Activated naive CD8-positive, alpha-beta T cell treated with anti-CD3 and anti-CD28 coated beads for 36 hours (primary cell): ENCODE data around the gene MAGOH. TPM values are rescaled to one million over a fixed set of nuclear protein-coding genes. Genes with fewer than 3 reads are reported as not detected.
"Not testable (repeated sequence)": the region's sequence is repeated elsewhere in the genome, so short reads cannot be mapped to it uniquely, and the experiment has no call there.

ENCODE experiments used
- DNase-seq: peaks from one replicate; pipeline ENCODE4 v3.0.0; 2021
- H3K27ac Mint-ChIP-seq: one replicate; pipeline ENCODE4 v1.8.0; 2022; ENCODE audit warnings: mild to moderate bottlenecking, moderate library complexity, mixed read lengths
- H3K27me3 Mint-ChIP-seq: one replicate; pipeline ENCODE4 v1.8.0; 2022; ENCODE audit warnings: mild to moderate bottlenecking, mixed read lengths
- H3K36me3 Mint-ChIP-seq: one replicate; pipeline ENCODE4 v1.8.0; 2021; ENCODE audit warnings: mild to moderate bottlenecking, mixed read lengths
- H3K4me1 Mint-ChIP-seq: one replicate; pipeline ENCODE4 v1.8.0; 2021; ENCODE audit warnings: mixed read lengths
- H3K4me3 Mint-ChIP-seq: one replicate; pipeline ENCODE4 v1.8.0; 2022; ENCODE audit warnings: mild to moderate bottlenecking, moderate library complexity, mixed read lengths
- H3K9me3 Mint-ChIP-seq: one replicate; pipeline ENCODE4 v1.8.0; 2022; ENCODE audit warnings: mixed read lengths
- total RNA-seq, 2 experiments: library from RNA; stranded (reverse); gene quantifications; one replicate each; pipeline ENCODE4 v1.2.3, GENCODE V29; 2021

Gene MAGOH
- total RNA-seq, 2 experiments from 2014 or later, result 114 to 118 TPM

GRCh38 chr1:53195246-53196016 is 42.9 kb downstream of the MAGOH start:
- H3K4me1 Mint-ChIP-seq, result peaks cover 20% of the 10 kb centered on the region
- no peaks in the 10 kb centered on the region for H3K27me3 Mint-ChIP-seq
- peaks cover 13% of the 10 kb centered on the region for H3K36me3 Mint-ChIP-seq
- no peak overlapping the region for H3K27ac Mint-ChIP-seq
- no peak for DNase-seq
- H3K4me3 Mint-ChIP-seq, result no peak overlapping the region
- no peaks in the 10 kb centered on the region for H3K9me3 Mint-ChIP-seq

DNA sequence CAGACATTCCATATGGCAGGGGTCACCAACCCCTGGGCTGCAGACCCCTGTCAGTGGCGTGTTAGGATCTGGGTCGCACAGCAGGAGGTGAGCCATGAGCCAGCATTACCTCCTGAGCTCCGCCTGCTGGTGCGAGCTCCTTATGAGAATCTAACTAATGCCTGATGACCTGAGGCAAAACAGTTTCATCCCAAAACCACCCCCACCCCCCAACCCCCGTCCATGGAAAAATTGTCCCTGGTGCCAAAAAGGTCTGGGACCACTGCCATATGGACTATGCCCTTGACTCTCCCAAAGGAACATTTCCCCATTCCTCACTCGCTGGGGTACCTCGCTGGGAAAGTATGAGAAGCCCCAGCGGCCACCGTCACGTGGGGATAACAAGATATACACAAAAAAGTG is 48.1 kb downstream of the MAGOH start:
- Mint-ChIP-seq H3K27ac (no peak overlapping the region), H3K9me3 (no peaks in the 10 kb centered on the region), H3K27me3 (no peaks in the 10 kb centered on the region), H3K4me1 (no peaks in the 10 kb centered on the region), H3K36me3 (no peaks in the 10 kb centered on the region), H3K4me3 (no peak overlapping the region)
- no peak for DNase-seq

DNA sequence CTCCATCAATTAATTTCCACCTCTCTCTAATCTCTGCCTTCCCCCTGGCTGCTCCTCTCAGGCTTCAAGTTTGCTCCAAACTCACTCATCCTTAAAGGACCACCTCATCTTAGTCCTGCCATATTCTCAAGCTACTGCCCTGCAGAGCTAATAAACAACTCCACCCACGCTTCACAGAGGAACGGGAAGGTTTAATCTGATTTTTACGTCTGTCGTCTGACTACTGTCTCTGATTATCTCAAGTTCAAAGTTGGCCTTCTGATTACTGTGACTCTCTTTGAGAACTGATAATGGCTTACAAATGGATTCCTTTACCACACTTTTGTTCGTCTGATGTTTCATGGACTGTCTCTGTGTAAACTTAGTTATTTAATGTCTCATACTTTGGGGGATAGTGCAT is 49.3 kb downstream of the MAGOH start:
- no peaks in the 10 kb centered on the region for H3K9me3 Mint-ChIP-seq
- H3K4me1 Mint-ChIP-seq, result no peaks in the 10 kb centered on the region
- no peak overlapping the region for H3K4me3 Mint-ChIP-seq
- no peak for DNase-seq
- H3K27ac Mint-ChIP-seq, result no peak overlapping the region
- H3K36me3 Mint-ChIP-seq, result no peaks in the 10 kb centered on the region
- H3K27me3 Mint-ChIP-seq, result no peaks in the 10 kb centered on the region

DNA sequence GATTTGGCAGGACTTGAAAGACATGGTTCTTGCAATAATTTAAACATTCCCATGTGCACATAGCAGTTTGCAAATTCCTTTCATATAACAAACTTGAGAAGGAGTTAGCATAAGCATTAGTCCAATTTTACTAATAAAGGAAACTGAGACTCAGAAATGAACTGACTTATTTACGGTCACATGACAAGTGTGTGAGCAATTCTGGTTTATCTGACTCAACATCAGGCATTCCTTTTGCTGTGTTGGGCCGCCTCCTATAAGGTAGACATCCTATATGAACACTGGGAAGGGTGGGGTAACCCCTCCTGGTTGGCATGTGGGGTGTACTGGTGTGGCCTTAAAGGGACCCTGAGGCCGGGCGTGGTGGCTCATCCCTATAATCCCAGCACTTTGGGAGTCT is 50.2 kb downstream of the MAGOH start:
- no peaks in the 10 kb centered on the region for H3K27me3 Mint-ChIP-seq
- no peaks in the 10 kb centered on the region for H3K9me3 Mint-ChIP-seq
- H3K36me3 Mint-ChIP-seq, result no peaks in the 10 kb centered on the region
- no peak for DNase-seq
- H3K27ac Mint-ChIP-seq, result no peak overlapping the region
- no peak overlapping the region for H3K4me3 Mint-ChIP-seq
- no peaks in the 10 kb centered on the region for H3K4me1 Mint-ChIP-seq

DNA sequence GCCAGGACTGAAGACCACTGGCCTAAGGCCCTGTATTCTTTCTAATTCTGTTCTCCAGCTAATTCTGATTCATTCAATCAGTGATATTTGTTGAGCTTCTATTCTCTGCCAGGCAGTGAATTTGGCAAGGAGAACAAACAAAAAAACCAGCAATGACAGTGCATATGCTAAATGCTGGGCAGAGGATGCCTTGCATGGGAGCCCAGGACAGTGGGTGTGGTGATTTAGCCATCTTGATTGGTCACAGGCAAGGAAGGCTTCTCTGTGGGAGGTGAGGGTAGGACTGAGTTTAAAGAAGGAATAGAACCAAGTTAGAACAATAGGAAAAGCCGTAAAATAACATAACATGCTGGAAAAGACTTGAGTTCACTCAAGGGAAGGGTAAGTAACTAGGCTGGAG is 50.9 kb downstream of the MAGOH start:
- no peak for DNase-seq
- H3K4me3 Mint-ChIP-seq, result no peak overlapping the region
- no peak overlapping the region for H3K27ac Mint-ChIP-seq
- no peaks in the 10 kb centered on the region for H3K36me3 Mint-ChIP-seq
- H3K4me1 Mint-ChIP-seq, result no peaks in the 10 kb centered on the region
- H3K27me3 Mint-ChIP-seq, result no peaks in the 10 kb centered on the region
- H3K9me3 Mint-ChIP-seq, result no peaks in the 10 kb centered on the region

DNA sequence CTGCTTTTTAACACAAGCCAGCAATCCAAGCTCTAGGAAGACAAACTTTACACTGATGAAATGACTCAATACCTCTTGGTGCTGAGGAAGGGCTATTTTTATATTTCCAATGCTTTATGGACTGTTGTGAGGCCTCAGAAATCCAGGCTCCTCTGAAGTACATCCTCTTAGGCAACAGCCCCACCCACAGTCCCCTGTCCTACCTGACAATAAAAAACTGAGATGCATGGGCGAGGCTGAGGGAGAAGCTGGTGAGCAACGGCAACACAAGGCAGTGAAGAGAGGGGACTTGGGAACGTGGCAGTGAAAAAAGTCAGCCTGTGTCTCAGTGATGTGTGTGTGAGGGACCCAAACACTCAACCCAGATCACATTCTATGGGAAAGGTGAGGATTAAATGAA is 51.8 kb downstream of the MAGOH start:
- no peak overlapping the region for H3K4me3 Mint-ChIP-seq
- no peaks in the 10 kb centered on the region for H3K27me3 Mint-ChIP-seq
- no peak overlapping the region for H3K27ac Mint-ChIP-seq
- no peaks in the 10 kb centered on the region for H3K4me1 Mint-ChIP-seq
- no peaks in the 10 kb centered on the region for H3K9me3 Mint-ChIP-seq
- no peaks in the 10 kb centered on the region for H3K36me3 Mint-ChIP-seq
- no peak for DNase-seq

DNA sequence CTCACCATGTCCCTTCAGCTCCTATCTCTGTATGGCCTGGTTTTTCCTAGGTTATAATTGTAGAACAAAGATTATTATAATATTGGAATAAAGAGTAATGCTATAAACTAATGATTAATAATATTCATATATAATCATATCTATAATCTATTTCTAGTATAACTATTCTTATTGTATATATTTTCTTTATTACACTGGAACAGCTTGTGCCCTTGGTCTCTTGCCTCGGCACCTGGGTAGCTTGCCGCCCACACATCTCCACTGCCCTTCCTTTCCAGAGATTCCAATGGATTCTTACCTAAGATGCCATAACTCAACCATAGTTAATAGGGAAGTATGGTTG is 52.4 kb downstream of the MAGOH start:
- H3K27ac Mint-ChIP-seq, H3K4me3 Mint-ChIP-seq: not testable (repeated sequence)

GRCh38 chr1:53183095-53183990 is 55.0 kb downstream of the MAGOH start:
- Mint-ChIP-seq H3K27me3 (peaks cover 6% of the 10 kb centered on the region), H3K4me3 (no peak overlapping the region), H3K36me3 (no peaks in the 10 kb centered on the region), H3K4me1 (no peaks in the 10 kb centered on the region), H3K9me3 (no peaks in the 10 kb centered on the region), H3K27ac (no peak overlapping the region)
- DNase-seq, result no peak

More for the DNA sequence above, 52.4 kb downstream of the MAGOH start:
- H3K36me3 Mint-ChIP-seq, H3K27me3 Mint-ChIP-seq, H3K4me1 Mint-ChIP-seq, DNase-seq, H3K9me3 Mint-ChIP-seq: not testable (repeated sequence)

DNA sequence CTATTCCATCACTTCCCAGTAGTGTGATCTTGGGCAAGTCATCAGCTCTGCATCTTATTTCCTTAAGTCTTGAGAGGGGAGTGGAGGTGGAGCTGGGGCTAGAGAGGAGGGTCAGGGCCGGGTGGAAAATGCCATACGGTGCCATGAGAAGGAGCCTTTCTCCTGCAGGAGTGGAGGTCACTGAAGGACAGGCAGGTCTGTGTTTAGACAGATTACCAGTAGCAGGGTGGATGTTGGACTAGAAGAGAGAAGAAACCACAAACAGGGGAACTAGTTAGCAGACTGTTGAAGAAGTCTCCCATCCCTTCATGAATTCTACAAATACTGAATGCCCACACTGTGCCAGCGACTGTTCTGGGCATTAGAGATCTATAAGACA is 55.6 kb downstream of the MAGOH start:
- no peaks in the 10 kb centered on the region for H3K4me1 Mint-ChIP-seq
- DNase-seq, result no peak
- no peak overlapping the region for H3K4me3 Mint-ChIP-seq
- no peak overlapping the region for H3K27ac Mint-ChIP-seq
- H3K36me3 Mint-ChIP-seq, result no peaks in the 10 kb centered on the region
- H3K27me3 Mint-ChIP-seq, result peaks cover 6% of the 10 kb centered on the region
- no peaks in the 10 kb centered on the region for H3K9me3 Mint-ChIP-seq

DNA sequence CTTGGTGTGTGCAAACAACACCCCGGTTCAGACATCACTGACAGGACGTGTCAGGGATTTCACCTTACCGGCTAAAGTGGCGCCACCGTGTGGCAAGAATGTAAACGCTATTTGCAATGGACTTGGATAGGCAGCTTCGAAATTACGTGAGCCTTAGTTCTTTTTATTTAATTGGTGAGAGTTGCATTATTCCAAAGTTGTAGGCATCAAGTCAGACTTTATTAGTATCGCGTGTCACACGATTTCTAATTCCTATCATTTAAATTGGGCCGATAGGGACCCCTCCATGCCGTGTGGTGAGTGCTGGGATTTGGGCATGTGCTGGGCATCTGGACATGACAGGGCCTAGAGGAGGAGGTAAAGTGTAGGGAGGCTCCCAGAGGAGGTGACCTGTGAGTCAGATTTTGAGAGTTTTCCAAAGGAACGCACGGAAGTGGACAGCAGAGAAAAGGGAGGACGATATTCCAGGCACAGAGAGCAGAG is 56.2 kb downstream of the MAGOH start:
- Mint-ChIP-seq H3K9me3 (no peaks in the 10 kb centered on the region), H3K27ac (no peak overlapping the region), H3K4me3 (no peak overlapping the region), H3K4me1 (no peaks in the 10 kb centered on the region), H3K27me3 (peaks cover 6% of the 10 kb centered on the region), H3K36me3 (no peaks in the 10 kb centered on the region)
- peak; percentile 75 for DNase-seq

DNA sequence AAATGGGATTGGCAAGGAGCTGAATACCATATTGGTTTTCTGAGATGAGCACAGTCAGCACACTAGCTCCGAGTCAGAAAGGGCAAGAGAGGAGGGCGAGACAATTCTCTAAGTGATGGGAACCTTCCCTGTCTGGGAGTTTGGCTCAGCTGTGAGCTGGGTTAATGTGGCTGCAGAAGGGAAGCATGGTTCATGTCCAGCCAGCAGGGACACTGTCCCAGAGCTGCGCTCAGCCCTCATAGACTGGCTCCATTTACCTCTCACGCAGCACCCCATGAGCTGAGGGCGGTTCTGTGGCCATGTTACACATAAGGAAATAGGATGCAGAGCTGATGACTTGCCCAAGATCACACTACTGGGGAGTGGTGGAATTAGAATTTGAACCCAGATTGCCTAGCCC is 57.4 kb downstream of the MAGOH start:
- H3K9me3 Mint-ChIP-seq, result no peaks in the 10 kb centered on the region
- peaks cover 10% of the 10 kb centered on the region for H3K27me3 Mint-ChIP-seq
- no peak overlapping the region for H3K27ac Mint-ChIP-seq
- no peak for DNase-seq
- H3K36me3 Mint-ChIP-seq, result no peaks in the 10 kb centered on the region
- no peak overlapping the region for H3K4me3 Mint-ChIP-seq
- H3K4me1 Mint-ChIP-seq, result no peaks in the 10 kb centered on the region

DNA sequence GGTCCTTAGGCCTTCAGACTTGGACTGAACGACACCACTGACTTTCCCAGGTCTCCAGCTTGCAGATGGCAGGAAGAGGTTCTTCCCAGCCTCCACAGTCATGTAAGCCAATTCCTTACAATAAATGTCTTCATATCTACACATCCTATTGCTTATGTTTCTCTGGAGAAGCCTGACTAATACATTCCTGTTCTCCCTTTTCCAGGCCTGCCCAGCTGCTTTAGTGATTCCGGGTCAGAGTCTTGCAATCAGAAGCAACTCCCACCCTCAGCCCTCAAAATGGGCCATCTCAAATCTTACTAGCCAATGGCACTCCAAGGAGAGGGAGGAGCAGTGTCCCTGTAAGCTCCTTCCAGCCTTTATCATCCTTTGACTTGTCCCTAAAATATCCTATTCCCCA is 58.1 kb downstream of the MAGOH start:
- Mint-ChIP-seq H3K27ac (no peak overlapping the region), H3K36me3 (no peaks in the 10 kb centered on the region)
- DNase-seq, result no peak

More for the DNA sequence above, 58.1 kb downstream of the MAGOH start:
- H3K9me3 Mint-ChIP-seq, result no peaks in the 10 kb centered on the region
- no peaks in the 10 kb centered on the region for H3K4me1 Mint-ChIP-seq
- H3K4me3 Mint-ChIP-seq, result no peak overlapping the region
- peaks cover 17% of the 10 kb centered on the region for H3K27me3 Mint-ChIP-seq

Other genes starting within 250 kb of the MAGOH start
- not detected for gene PODN, start 176.3 kb downstream of the MAGOH start, total RNA-seq
- not detected for gene SLC1A7, start 95.9 kb downstream of the MAGOH start, total RNA-seq
- 10 to 100 TPM; 21.6 to 24.6 TPM for gene CPT2, start 41.7 kb downstream of the MAGOH start, total RNA-seq
- 10 to 100 TPM; 43.4 to 44.8 TPM for gene CZIB, start 17.9 kb downstream of the MAGOH start, total RNA-seq
- 10 to 100 TPM; 42.3 to 47.7 TPM for gene LRP8, start 89.6 kb upstream of the MAGOH start, total RNA-seq
- gene DMRTB1, start 220.9 kb upstream of the MAGOH start, total RNA-seq, result not detected